Central memory CD8-positive, alpha-beta T cell (primary cell): ENCODE data around the gene DHFR.
"Not testable (repeated sequence)": the region's sequence is repeated elsewhere in the genome, so short reads cannot be mapped to it uniquely, and the experiment has no call there.

Experiments used
- ATAC-seq: fragments of 150-1000 bp; cut with Tn5 transposase; replicated peaks from 2 replicates; pipeline ENCODE4 v1.10.0; 2022; ENCODE audit warnings: mild to moderate bottlenecking, moderate FRiP score, moderate number of reproducible peaks; ENCODE audit not compliant: poor library complexity, severe bottlenecking; ENCODE audit errors: extremely low read depth
- DNase-seq, 2 donors: peaks; one replicate each; pipeline ENCODE4 v3.0.0; 2021; ENCODE audit warnings: low spot score in 2 of 2
- H3K27ac Mint-ChIP-seq: one replicate; pipeline ENCODE4 v1.8.0; 2022; ENCODE audit warnings: low read depth, mild to moderate bottlenecking, moderate library complexity, mixed read lengths
- H3K27me3 Mint-ChIP-seq: one replicate; pipeline ENCODE4 v1.8.0; 2022; ENCODE audit warnings: mixed read lengths
- H3K36me3 Mint-ChIP-seq: one replicate; pipeline ENCODE4 v1.8.0; 2022; ENCODE audit warnings: mild to moderate bottlenecking, moderate library complexity, mixed read lengths; ENCODE audit not compliant: insufficient read depth
- H3K4me1 Mint-ChIP-seq: one replicate; pipeline ENCODE4 v1.8.0; 2022; ENCODE audit warnings: mixed read lengths
- H3K4me3 Mint-ChIP-seq: one replicate; pipeline ENCODE4 v1.8.0; 2022; ENCODE audit warnings: mild to moderate bottlenecking, moderate library complexity, mixed read lengths
- H3K9me3 Mint-ChIP-seq: one replicate; pipeline ENCODE4 v1.8.0; 2022; ENCODE audit warnings: mixed read lengths

DHFR gene

DNA sequence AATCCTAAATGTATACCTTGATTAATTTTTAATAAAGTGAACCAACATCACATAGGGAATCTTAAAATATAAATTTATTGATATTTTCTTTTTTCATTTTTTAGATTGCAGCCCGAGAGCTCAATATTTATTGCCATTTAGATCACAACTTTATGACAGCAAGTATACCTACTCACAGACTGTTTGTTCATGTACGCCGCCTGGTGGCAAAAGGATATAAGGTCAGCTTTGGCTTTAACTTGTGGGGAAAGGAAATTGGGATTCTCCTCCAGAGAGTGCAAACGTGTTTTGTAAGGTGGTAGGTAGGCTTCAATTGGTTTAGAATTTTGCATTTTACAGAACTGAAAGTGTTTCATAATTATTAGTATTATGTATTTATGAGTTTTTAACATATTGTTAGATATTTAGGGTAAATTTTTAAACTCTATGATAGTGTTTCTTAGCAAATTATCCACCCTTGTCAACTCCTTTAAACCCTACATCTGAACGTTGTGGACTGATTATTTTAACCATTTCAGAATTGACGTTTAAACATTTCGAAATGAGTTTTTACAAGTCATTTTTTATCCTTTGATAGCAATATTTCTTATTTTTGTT is 17.5 kb upstream of the DHFR start:
- Mint-ChIP-seq H3K27me3 (no peaks in the 10 kb centered on the region), H3K9me3 (no peaks in the 10 kb centered on the region), H3K36me3 (peaks cover 25% of the 10 kb centered on the region), H3K4me3 (no peak overlapping the region), H3K27ac (no peak overlapping the region), H3K4me1 (peaks cover 4% of the 10 kb centered on the region)
- peak; percentile 28 to 36 for DNase-seq
- ATAC-seq, result peak; percentile 67

DNA sequence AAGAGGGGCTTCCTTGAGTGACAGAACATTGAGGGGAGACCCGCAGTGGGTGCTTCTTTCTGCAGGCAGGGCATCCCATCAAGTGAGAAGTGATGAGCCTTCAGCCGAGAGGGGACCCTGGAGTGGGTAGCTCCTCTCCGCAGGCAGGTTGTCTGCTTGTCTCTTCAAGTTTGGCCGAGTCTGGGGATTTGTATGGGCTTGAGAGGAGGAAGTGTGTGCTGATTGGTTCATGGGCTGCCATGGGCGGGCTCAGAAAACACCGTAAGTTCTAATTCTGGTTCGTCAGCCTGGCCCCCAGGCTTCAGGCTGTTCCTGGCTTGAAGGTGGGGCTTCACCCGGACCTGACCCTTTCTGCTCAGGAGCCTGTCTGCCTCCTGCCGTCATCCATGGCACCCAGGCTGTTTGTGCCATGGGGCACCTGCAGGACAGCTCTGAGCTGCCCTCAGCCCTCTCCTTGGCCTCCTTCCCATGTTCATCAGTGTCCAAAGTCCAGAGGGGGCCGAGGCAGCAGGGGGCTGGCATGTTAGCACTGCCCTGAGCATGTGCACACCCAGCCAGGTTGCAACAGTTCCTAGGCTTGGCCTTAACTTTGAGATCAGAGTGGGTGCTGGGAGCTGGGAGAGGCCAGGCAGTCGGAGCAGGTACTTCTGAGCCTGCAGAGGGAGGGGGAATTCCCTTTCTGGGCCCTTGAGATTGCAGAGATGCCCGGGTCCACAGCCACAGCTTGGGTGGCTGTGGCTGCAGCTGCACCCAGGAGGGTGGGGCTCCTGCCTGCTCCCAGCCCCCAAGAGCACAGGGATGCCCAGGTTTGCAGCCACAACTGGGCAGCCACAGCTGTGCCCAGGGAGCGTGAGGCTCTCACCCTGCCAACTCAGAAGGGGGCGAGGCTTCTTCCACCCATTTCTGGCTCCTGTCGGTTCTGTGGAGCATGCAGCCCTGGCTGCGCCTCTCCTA is 13.5 kb upstream of the DHFR start:
- Mint-ChIP-seq H3K4me1 (peaks cover 4% of the 10 kb centered on the region), H3K4me3 (no peak overlapping the region), H3K27me3 (no peaks in the 10 kb centered on the region), H3K27ac (no peak overlapping the region), H3K9me3 (no peaks in the 10 kb centered on the region), H3K36me3 (peaks cover 36% of the 10 kb centered on the region)
- no peak for ATAC-seq
- no peak for DNase-seq

DNA sequence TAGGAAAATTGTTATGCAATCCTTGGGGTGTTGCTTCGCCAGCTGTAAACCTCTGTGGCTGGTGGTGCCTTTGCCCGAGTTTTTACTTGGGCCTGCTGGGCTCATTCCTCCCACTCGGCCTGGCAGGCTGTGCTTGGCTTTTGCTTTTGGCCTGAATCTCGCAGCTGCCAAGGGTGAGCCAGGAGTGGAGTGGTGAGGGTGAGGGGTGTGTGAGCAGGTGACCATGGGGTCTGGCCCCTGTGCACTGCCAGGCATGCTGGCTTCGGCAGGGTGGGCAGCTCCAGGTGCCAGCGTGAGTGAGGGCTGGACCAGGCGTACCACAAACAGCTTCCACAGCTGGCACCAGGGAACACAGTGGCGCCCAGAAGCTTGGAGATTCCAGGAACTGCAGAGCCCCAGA is 12.6 kb upstream of the DHFR start:
- no peaks in the 10 kb centered on the region for H3K9me3 Mint-ChIP-seq
- H3K36me3 Mint-ChIP-seq, result peaks cover 30% of the 10 kb centered on the region
- H3K27me3 Mint-ChIP-seq, result no peaks in the 10 kb centered on the region
- no peak for DNase-seq
- H3K4me1 Mint-ChIP-seq, result peaks cover 4% of the 10 kb centered on the region
- H3K4me3 Mint-ChIP-seq, result no peak overlapping the region
- H3K27ac Mint-ChIP-seq, result no peak overlapping the region
- no peak for ATAC-seq

DNA sequence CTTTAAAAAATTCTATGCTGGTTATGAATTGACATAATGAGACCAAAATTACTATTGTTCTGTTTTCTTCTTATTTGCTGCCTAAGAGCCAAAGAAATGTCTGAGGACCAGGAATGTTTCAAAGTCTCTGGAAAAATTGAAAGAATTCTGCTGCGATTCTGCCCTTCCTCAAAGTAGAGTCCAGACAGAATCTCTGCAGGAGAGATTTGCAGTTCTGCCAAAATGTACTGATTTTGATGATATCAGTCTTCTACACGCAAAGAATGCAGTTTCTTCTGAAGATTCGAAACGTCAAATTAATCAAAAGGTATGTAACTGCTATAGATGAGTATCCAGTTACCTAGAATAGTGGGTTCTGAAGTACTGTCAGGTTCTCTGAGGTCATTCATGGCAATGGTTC is 10.3 kb upstream of the DHFR start:
- H3K9me3 Mint-ChIP-seq, result no peaks in the 10 kb centered on the region
- no peaks in the 10 kb centered on the region for H3K27me3 Mint-ChIP-seq
- no peak for DNase-seq
- H3K4me3 Mint-ChIP-seq, result no peak overlapping the region
- H3K4me1 Mint-ChIP-seq, result peaks cover 11% of the 10 kb centered on the region
- no peak overlapping the region for H3K27ac Mint-ChIP-seq
- H3K36me3 Mint-ChIP-seq, result peaks cover 40% of the 10 kb centered on the region
- no peak for ATAC-seq

DNA sequence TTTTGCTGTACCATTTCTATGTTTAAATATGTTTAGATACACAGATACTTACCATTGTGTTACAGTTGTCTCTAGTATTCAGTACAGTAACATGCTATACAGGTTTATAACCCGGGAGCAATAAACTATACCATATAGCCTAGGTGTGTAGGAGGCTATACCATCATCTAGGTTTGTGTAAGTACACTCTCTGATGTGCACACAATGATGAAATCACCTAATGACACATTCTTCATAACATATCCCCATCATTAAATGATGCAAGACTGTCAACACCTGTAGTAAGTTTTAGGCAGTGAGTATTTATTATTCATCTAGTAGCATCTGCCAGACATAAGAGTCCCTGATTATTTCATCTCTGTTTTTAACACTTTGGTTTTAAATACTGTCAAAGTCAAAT is 7.3 kb upstream of the DHFR start:
- Mint-ChIP-seq H3K36me3 (peaks cover 48% of the 10 kb centered on the region), H3K4me1 (peaks cover 7% of the 10 kb centered on the region), H3K4me3 (no peak overlapping the region), H3K27me3 (no peaks in the 10 kb centered on the region), H3K27ac (no peak overlapping the region), H3K9me3 (no peaks in the 10 kb centered on the region)
- ATAC-seq, result no peak
- DNase-seq, result no peak

DNA sequence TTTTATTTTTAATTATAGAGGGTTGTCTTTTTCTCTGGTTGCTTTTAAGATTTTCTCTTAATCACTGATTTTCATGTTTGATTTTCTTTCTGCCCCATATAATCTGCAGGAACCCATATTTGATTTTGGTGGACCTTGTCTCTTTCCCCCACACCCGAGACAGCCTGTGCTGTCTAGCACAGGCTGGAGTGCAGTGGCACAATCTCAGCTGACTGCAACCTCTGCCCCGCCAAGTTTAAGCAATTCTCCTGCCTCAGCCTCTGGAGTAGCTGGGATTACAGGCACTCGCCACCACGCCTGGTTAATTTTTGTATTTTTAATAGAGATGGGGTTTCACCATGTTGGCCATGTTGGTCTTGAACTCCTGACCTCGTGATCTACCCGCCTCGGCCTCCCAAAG is 5.9 kb upstream of the DHFR start:
- not testable (repeated sequence) for ATAC-seq, H3K9me3 Mint-ChIP-seq, H3K27ac Mint-ChIP-seq, H3K4me1 Mint-ChIP-seq, H3K27me3 Mint-ChIP-seq, H3K4me3 Mint-ChIP-seq, DNase-seq
- H3K36me3 Mint-ChIP-seq, result peaks cover 46% of the 10 kb centered on the region

DNA sequence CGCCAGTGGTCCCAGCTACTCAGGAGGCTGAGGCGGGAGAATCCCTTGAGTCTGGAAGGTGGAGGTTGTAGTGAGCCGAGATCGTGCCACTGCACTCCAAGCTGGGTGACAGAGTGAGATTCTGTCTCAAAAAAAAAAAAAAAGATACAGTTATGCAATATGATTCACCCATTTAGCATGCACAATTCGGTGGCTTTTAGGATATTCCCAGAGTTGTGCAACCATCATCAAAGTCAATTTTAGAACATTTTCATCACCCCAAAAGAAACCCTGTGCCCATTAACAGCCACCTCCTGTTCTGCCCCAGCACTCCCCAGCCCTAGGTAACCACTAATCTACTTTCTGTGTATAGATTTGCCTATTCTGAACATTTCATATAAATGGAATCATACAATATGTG is 4.3 kb upstream of the DHFR start:
- H3K36me3 Mint-ChIP-seq, result peaks cover 38% of the 10 kb centered on the region
- H3K27ac Mint-ChIP-seq, result no peak overlapping the region
- peaks cover 14% of the 10 kb centered on the region for H3K4me1 Mint-ChIP-seq
- no peak for ATAC-seq
- no peaks in the 10 kb centered on the region for H3K9me3 Mint-ChIP-seq
- H3K27me3 Mint-ChIP-seq, result no peaks in the 10 kb centered on the region
- DNase-seq, result no peak
- H3K4me3 Mint-ChIP-seq, result no peak overlapping the region

DNA sequence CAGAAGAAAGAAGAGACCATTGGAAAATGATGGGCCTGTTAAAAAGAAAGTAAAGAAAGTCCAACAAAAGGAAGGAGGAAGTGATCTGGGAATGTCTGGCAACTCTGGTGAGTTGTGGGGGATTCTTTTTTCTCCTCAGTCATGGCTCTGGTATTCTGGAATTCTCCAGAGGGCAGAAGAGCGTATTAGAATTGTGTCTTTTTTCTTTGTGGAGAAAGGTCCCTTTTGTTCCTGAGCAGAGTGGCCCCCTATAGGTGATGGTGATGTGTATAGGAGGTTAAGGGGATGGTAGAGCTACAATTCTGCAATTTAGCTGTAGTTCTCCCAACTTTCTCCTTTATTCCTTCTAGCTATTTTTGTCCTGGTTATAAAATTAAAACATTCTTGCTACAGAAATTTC is 1.6 kb upstream of the DHFR start:
- Mint-ChIP-seq H3K27me3 (no peaks in the 10 kb centered on the region), H3K36me3 (peaks cover 30% of the 10 kb centered on the region), H3K27ac (peak overlapping the region; percentile 75), H3K9me3 (no peaks in the 10 kb centered on the region), H3K4me1 (peaks cover 23% of the 10 kb centered on the region), H3K4me3 (peak overlapping the region; percentile 81)
- no peak for DNase-seq
- ATAC-seq, result no peak

DNA sequence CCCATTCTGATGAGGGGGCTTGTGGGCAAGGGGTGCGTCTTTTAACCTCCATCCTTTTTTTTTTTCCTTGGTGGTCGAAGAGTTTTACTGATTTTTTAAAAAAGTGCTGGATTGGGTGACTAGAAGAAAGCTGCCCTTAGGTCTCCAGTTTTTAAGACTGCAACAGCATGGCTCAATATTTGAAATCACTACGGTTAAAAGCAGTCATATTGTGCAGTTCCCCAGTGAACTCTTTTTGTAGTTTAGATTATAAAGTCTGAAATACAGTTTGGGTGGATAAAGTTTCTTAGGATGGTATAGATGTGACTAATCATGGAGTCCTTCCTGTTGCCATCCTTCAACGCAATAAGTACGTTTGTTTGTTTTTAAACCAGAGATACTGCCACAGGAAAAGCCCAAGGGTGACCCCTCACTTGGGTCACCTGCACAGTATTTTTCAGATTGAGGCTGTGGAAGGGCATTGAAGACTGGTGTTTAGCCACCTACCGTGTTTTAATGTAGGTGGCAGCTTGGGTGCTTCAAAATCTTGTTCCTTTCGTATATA is 520 bp upstream of the DHFR start:
- Mint-ChIP-seq H3K4me1 (peaks cover 17% of the 10 kb centered on the region), H3K4me3 (peak overlapping the region; percentile 81), H3K27ac (peak overlapping the region; percentile 75), H3K36me3 (peaks cover 22% of the 10 kb centered on the region), H3K9me3 (no peaks in the 10 kb centered on the region), H3K27me3 (no peaks in the 10 kb centered on the region)
- ATAC-seq (no peak), DNase-seq (no peak)

DNA sequence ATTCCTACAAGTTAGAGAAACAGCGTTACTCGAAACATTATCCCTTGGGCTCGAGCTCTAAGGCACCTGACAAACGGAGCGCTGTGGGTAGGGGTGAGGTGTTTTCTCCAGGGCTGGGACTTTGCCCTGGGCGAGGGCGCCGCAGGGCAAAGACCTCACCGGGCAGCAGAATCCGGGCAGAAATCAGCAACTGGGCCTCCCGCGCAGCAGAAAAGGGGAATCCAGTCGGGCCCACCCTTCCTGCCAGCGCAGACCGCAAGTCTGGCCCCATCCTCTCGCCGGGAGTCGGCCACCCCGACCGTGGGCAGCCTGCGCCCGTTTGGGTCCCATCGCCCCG is 761 bp downstream of the DHFR start:
- peak overlapping the region; percentile 66 for H3K27ac Mint-ChIP-seq
- peak overlapping the region; percentile 81 for H3K4me3 Mint-ChIP-seq
- H3K4me1 Mint-ChIP-seq, result peaks cover 17% of the 10 kb centered on the region
- no peak for ATAC-seq
- H3K9me3 Mint-ChIP-seq, result no peaks in the 10 kb centered on the region
- peak in 1 of 2 donors; percentile 16 for DNase-seq
- no peaks in the 10 kb centered on the region for H3K27me3 Mint-ChIP-seq
- H3K36me3 Mint-ChIP-seq, result peaks cover 14% of the 10 kb centered on the region

DNA sequence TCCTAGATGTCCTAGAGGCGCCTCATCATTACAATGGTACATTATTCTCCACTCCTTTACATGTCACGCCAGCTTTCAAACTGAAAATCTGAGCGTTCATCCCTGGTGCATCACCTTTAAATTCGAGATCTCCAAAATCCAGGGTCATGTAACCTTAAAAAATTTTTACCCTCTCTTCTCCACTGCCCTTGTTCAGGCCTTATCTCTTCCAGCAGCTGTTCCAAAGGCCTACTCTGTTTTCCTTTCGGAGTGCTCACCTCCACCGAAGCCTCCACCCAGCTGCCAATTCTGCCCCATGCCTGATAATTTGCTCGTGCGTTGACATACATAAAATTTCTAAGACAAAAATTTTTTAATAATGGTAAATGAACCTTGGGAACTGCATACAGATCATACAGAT is 1.3 kb downstream of the DHFR start:
- ATAC-seq, result no peak
- DNase-seq, result no peak
- Mint-ChIP-seq H3K4me1 (peaks cover 17% of the 10 kb centered on the region), H3K4me3 (peak overlapping the region; percentile 81), H3K27ac (peak overlapping the region; percentile 66), H3K27me3 (no peaks in the 10 kb centered on the region), H3K9me3 (no peaks in the 10 kb centered on the region), H3K36me3 (peaks cover 14% of the 10 kb centered on the region)

DNA sequence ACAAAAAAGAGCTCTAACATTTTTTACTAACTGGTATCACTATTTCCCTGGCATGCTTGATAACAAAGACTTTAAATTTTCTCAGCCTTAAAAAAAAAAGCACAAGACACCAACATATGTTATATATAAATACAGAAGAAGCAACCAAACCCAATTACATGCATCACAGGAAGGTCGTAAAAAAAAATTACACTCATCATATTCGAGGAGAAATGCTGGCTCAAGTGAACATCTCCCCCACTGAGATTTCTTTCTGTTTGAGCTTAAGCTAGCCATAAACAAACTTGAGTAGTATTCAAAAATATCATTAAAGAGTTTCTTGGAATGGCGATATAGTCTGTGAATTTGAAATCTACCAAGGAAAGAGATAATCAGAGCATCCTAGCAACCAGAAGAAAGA is 7.9 kb downstream of the DHFR start:
- no peaks in the 10 kb centered on the region for H3K9me3 Mint-ChIP-seq
- no peak for ATAC-seq
- no peak for DNase-seq
- H3K4me1 Mint-ChIP-seq, result peaks cover 5% of the 10 kb centered on the region
- no peak overlapping the region for H3K4me3 Mint-ChIP-seq
- H3K27me3 Mint-ChIP-seq, result no peaks in the 10 kb centered on the region
- H3K27ac Mint-ChIP-seq, result no peak overlapping the region
- peaks cover 31% of the 10 kb centered on the region for H3K36me3 Mint-ChIP-seq

DNA sequence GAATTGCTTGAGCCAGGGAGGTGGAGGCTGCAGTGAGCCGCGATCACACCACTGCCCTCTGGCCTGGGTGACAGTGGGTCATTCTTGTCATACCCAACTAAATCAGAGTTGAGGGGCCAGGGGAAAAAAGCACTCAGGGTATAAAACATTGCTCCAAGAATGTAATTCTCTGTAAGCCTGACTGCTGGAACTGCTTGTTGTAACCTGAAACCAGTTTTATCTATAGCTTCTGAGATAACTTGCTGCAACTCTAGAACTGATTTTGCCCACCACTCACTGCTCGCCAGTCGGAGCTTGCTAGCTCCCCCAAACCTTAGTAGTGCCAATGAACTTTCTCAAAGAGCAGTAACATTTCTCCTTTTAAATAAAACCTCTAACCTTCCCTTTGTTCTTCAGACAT is 9.9 kb downstream of the DHFR start:
- Mint-ChIP-seq H3K9me3 (no peaks in the 10 kb centered on the region), H3K4me3 (no peak overlapping the region), H3K27me3 (no peaks in the 10 kb centered on the region), H3K27ac (no peak overlapping the region), H3K4me1 (peaks cover 5% of the 10 kb centered on the region), H3K36me3 (peaks cover 38% of the 10 kb centered on the region)
- ATAC-seq, result no peak
- DNase-seq, result no peak
